Fibroblast of pulmonary artery (primary cell): ENCODE results near the gene ROBO1.

Source experiments
- DNase-seq: peaks from one replicate; pipeline ENCODE4 v3.0.0-alpha.2; 2010; ENCODE audit warnings: low read depth
- H3K4me3 ChIP-seq: replicated peaks from 2 replicates; pipeline ENCODE4 v1.5.1; 2011; ENCODE audit warnings: low read depth, mild to moderate bottlenecking, control low read depth, low read length, moderate library complexity
- CTCF ChIP-seq: IDR thresholded peaks from 2 replicates; pipeline ENCODE4 v1.5.1; 2011; ENCODE audit warnings: mild to moderate bottlenecking, control low read depth, low read length, inconsistent platforms; ENCODE audit errors: missing control alignments

Gene ROBO1

GRCh38 chr3:79380581-79380980 lies 387.2 kb downstream of the ROBO1 start:
- no peak for DNase-seq
- H3K4me3 ChIP-seq = no peak overlapping the region
- no peak for TF ChIP-seq CTCF

GRCh38 chr3:79378064-79378463 lies 389.7 kb downstream of the ROBO1 start:
- no peak for TF ChIP-seq CTCF
- H3K4me3 ChIP-seq = no peak overlapping the region
- DNase-seq = no peak

GRCh38 chr3:79369306-79369705 lies 398.5 kb downstream of the ROBO1 start:
- peak; percentile 51 for TF ChIP-seq CTCF
- H3K4me3 ChIP-seq = no peak overlapping the region
- DNase-seq = peak; percentile 39

- DNase-seq = no peak
- no peak overlapping the region for H3K4me3 ChIP-seq
- no peak for TF ChIP-seq CTCF
These were observed 399.4 kb downstream of the ROBO1 start for GRCh38 chr3:79368403-79368802.

GRCh38 chr3:79367803-79368202 lies 400.0 kb downstream of the ROBO1 start:
- TF ChIP-seq CTCF = no peak
- DNase-seq = no peak
- H3K4me3 ChIP-seq = no peak overlapping the region

GRCh38 chr3:79367066-79367465 lies 400.7 kb downstream of the ROBO1 start:
- H3K4me3 ChIP-seq = no peak overlapping the region
- peak; percentile 68 for DNase-seq
- TF ChIP-seq CTCF = no peak

- peak; percentile 18 for DNase-seq
- no peak for TF ChIP-seq CTCF
- no peak overlapping the region for H3K4me3 ChIP-seq
These were observed 401.4 kb downstream of the ROBO1 start for GRCh38 chr3:79366414-79366813.
